ENCODE measurements around the gene AZIN2. TPM values are rescaled to one million over a fixed set of nuclear protein-coding genes. Genes with fewer than 3 reads are reported as not detected.

The AZIN2 gene
- total RNA-seq, 1 donor from 2014 or later = 15.1 TPM

DNA sequence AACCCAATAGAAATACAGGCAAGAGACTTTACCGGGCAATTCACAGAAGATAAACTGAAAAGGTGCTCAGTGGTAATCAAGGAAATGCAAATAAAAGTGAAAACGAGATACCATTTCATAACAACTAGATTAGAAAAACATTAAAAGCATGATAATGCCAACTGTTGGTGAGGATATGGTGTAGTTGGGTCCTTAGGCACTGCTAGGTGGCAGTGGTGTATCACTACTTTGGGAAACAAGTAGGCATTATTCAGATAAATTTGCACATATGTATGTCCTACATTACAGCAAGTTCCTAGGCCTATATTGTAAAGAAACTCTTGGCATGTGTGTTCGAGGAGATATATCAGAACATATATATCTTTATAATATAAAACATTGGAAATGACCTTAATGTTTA lies 31.0 kb downstream of the AZIN2 start:
- Mint-ChIP-seq H3K9me3 (peaks cover 14% of the 10 kb centered on the region), H3K27me3 (ENCODE audit: low read depth) (peaks cover 2% of the 10 kb centered on the region), H3K27ac (no peak overlapping the region), H3K4me1 (no peaks in the 10 kb centered on the region), H3K4me3 (no peak overlapping the region), H3K36me3 (peaks cover 9% of the 10 kb centered on the region)
- DNase-seq (ENCODE audit: low spot score in 2 of 2, unreplicated experiment in 2 of 2) = no peak
- TF ChIP-seq, protein P1, sequence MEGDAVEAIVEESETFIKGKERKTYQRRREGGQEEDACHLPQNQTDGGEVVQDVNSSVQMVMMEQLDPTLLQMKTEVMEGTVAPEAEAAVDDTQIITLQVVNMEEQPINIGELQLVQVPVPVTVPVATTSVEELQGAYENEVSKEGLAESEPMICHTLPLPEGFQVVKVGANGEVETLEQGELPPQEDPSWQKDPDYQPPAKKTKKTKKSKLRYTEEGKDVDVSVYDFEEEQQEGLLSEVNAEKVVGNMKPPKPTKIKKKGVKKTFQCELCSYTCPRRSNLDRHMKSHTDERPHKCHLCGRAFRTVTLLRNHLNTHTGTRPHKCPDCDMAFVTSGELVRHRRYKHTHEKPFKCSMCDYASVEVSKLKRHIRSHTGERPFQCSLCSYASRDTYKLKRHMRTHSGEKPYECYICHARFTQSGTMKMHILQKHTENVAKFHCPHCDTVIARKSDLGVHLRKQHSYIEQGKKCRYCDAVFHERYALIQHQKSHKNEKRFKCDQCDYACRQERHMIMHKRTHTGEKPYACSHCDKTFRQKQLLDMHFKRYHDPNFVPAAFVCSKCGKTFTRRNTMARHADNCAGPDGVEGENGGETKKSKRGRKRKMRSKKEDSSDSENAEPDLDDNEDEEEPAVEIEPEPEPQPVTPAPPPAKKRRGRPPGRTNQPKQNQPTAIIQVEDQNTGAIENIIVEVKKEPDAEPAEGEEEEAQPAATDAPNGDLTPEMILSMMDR (IDR thresholded peaks at IDR 0.05; ENCODE audit: unreplicated experiment) = no peak

DNA sequence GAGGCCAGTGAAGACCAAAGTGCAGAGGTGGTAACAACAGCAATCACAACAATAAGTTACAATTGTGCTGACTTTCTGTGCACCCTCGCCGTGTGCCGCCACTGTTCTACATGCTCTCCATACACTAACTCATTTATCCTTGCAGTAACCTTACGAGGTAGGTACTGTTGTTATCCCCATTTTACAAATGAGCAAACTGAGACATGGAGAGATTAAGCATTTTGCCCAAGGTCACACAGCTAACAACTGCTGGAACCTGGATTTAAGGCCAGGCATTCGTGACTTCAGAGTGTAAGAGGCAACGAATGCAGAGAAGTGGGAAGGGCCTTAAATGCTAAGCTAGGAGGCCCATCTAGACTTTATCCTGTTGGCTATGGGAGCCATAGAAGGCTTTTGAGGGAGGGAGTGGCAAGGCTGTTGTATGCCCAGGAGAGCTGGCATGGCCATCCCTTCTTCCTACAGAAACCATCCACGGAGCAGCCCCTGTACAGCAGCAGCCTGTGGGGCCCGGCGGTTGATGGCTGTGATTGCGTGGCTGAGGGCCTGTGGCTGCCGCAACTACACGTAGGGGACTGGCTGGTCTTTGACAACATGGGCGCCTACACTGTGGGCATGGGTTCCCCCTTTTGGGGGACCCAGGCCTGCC lies 36.6 kb downstream of the AZIN2 start:
- DNase-seq (ENCODE audit: low spot score in 2 of 2, unreplicated experiment in 2 of 2) = no peak
- H3K36me3 Mint-ChIP-seq = no peaks in the 10 kb centered on the region
- no peak overlapping the region for H3K27ac Mint-ChIP-seq
- TF ChIP-seq, protein P1 (IDR thresholded peaks at IDR 0.05; ENCODE audit: unreplicated experiment) = no peak
- no peaks in the 10 kb centered on the region for H3K9me3 Mint-ChIP-seq
- peaks cover 3% of the 10 kb centered on the region for H3K27me3 Mint-ChIP-seq (ENCODE audit: low read depth)
- H3K4me3 Mint-ChIP-seq = no peak overlapping the region
- H3K4me1 Mint-ChIP-seq = no peaks in the 10 kb centered on the region

DNA sequence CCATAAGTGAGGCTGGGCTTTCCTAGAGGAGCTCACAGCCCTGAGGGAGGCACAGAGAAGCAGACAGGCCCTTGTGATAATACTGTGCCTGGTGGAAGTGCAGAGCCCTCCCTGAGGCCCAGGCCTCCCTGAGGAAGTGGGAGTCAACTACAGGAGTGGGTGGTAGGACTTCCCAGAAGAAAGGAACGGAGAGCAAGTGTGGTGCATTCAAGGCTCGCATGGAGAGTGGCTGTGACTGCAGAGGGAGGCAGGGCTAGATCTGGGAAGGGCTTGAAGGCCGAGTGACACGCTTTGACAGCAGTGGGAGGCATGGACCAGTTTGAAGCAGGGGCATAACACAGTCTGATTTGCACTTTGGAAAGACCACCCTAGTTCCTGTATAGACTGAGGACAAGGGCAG lies 37.3 kb downstream of the AZIN2 start:
- H3K4me3 Mint-ChIP-seq = no peak overlapping the region
- TF ChIP-seq, protein P1 (IDR thresholded peaks at IDR 0.05; ENCODE audit: unreplicated experiment) = no peak
- no peaks in the 10 kb centered on the region for H3K9me3 Mint-ChIP-seq
- peaks cover 3% of the 10 kb centered on the region for H3K27me3 Mint-ChIP-seq (ENCODE audit: low read depth)
- H3K4me1 Mint-ChIP-seq = no peaks in the 10 kb centered on the region
- no peak for DNase-seq (ENCODE audit: low spot score in 2 of 2, unreplicated experiment in 2 of 2)
- no peak overlapping the region for H3K27ac Mint-ChIP-seq
- no peaks in the 10 kb centered on the region for H3K36me3 Mint-ChIP-seq

DNA sequence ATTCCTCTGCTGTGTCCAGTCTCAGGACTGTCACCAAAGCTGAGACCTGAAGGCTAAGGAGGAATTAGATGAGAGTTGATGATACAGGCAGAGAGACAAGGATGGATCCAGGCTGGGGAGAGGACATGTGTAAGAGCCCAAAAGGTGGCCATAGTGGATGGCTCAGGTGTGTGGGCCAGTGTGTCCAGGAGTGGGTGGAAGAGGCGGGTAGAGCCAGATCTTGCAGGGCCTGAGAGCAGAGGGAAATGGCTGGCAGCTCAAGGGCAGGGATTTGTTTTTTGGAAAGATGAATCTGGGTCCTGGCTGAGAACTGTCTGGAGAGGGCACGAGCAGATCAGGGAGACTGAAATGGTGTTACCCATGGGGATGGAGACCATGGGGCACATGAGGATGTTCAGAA lies 38.1 kb downstream of the AZIN2 start:
- no peak for DNase-seq (ENCODE audit: low spot score in 2 of 2, unreplicated experiment in 2 of 2)
- Mint-ChIP-seq H3K36me3 (no peaks in the 10 kb centered on the region), H3K27ac (no peak overlapping the region), H3K4me3 (no peak overlapping the region), H3K27me3 (ENCODE audit: low read depth) (peaks cover 3% of the 10 kb centered on the region), H3K4me1 (no peaks in the 10 kb centered on the region), H3K9me3 (no peaks in the 10 kb centered on the region)
- TF ChIP-seq, protein P1 (IDR thresholded peaks at IDR 0.05; ENCODE audit: unreplicated experiment) = no peak

DNA sequence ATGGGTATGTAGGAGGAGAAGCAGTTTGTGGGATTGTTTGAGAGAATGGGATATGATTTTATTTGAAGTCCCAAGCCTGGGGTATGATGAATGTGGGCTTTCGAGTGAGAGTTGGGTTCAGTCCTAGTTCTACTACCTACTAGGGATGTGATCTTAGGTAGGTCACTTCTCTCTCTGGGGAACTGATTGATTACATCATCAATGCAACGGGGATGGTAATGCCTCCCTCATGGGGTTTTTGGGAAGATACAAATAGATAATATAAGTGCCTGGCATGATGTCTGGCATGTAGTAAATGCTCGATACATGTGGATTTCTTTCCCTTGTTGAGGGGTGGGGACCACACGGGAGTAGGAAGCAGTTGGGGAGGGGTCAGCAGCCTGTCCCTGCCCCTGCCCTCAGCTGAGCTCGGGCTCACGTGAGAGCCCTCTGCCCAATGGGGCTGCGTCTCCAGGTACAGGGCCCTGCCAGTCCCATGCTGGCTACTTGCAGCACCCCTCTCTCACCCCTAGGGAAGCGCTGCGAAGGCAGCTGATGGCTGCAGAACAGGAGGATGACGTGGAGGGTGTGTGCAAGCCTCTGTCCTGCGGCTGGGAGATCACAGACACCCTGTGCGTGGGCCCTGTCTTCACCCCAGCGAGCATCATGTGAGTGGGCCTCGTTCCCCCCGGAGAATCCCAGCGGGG lies 38.7 kb downstream of the AZIN2 start:
- H3K27ac Mint-ChIP-seq = no peak overlapping the region
- no peak overlapping the region for H3K4me3 Mint-ChIP-seq
- peaks cover 3% of the 10 kb centered on the region for H3K27me3 Mint-ChIP-seq (ENCODE audit: low read depth)
- no peaks in the 10 kb centered on the region for H3K36me3 Mint-ChIP-seq
- DNase-seq (ENCODE audit: low spot score in 2 of 2, unreplicated experiment in 2 of 2) = no peak
- H3K9me3 Mint-ChIP-seq = no peaks in the 10 kb centered on the region
- TF ChIP-seq, protein P1 (IDR thresholded peaks at IDR 0.05; ENCODE audit: unreplicated experiment) = no peak
- no peaks in the 10 kb centered on the region for H3K4me1 Mint-ChIP-seq
